Endothelial cell of umbilical vein (primary cell): ENCODE results near the gene CHD9. TPM values are rescaled to one million over a fixed set of nuclear protein-coding genes. Genes with fewer than 3 reads are reported as not detected.

ENCODE experiments used
- BruUV-seq: library from RNA; stranded (reverse); fragments of 400-500 nt; replicated peaks from 2 replicates; lab custom pipeline; 2021; lab: Mats Ljungman, UMichigan
- CTCF ChIA-PET: fragments of 300-600, 350-600 bp; sonication (Branson Sonifier 250); formaldehyde crosslinking; loops from one replicate; lab custom pipeline; 2021; ENCODE audit warnings: antibody characterized with exemption, inconsistent platforms; lab: Charles Lee
- POLR2A ChIA-PET: fragments of 300-600, 350-600 bp; sonication (Branson Sonifier 250); formaldehyde crosslinking; loops from one replicate; lab custom pipeline; 2021; ENCODE audit warnings: antibody characterized with exemption, inconsistent platforms; lab: Charles Lee
- DNase-seq: peaks from one replicate; pipeline ENCODE4 v3.0.0-alpha.2; 2011; ENCODE audit warnings: low read depth, low spot score
- FAIRE-seq: peaks from 2 replicates; lab custom pipeline; 2011; peaks lifted over from hg19 to GRCh38; lab: Jason Lieb, UNC
- H2AFZ ChIP-seq: 2 replicates; pipeline ENCODE4 v1.6.0; 2012; ENCODE audit warnings: low read depth, low read length, control low read depth, inconsistent platforms
- H3K27ac ChIP-seq: 2 replicates; pipeline ENCODE4 v1.5.1; 2011; ENCODE audit warnings: low read depth, mild to moderate bottlenecking, control low read depth, low read length, moderate library complexity; ENCODE audit not compliant: insufficient read depth
- H3K27me3 ChIP-seq, 2 experiments: 2 replicates each; pipeline versions ENCODE4 v1.6.0 to v1.6.1; 2011; ENCODE audit warnings: low read length in 2 of 2, mixed read lengths in 1 of 2; ENCODE audit not compliant: control insufficient read depth in 2 of 2, insufficient read depth in 2 of 2
- H3K36me3 ChIP-seq, 2 experiments: 2 replicates in 1 of 2; 3 replicates in 1 of 2; pipeline ENCODE4 v1.5.1; 2011; ENCODE audit warnings: low read length in 2 of 2, mild to moderate bottlenecking in 1 of 2, moderate library complexity in 1 of 2; ENCODE audit not compliant: control insufficient read depth in 2 of 2, insufficient read depth in 2 of 2; ENCODE audit errors: extremely low read depth in 1 of 2
- H3K4me1 ChIP-seq: 3 replicates; pipeline ENCODE4 v1.5.1; 2011; ENCODE audit warnings: mild to moderate bottlenecking, low read length; ENCODE audit not compliant: control insufficient read depth, insufficient read depth; ENCODE audit errors: extremely low read depth
- H3K4me2 ChIP-seq: 2 replicates; pipeline ENCODE4 v1.6.1; 2011; ENCODE audit warnings: low read length, control low read depth, mixed read lengths; ENCODE audit not compliant: insufficient read depth
- H3K4me3 ChIP-seq, 3 experiments: fragments of 200-600 bp in 1 of 3; sonication (generic), shearing (Covaris generic) in 1 of 3; replicated peaks in 1 of 3; 2 replicates each; pipeline ENCODE4 v1.5.1; 2011 to 2016; ENCODE audit warnings: control low read depth in 3 of 3, low read length in 3 of 3, mild to moderate bottlenecking in 2 of 3, inconsistent platforms in 1 of 3, low read depth in 1 of 3, moderate library complexity in 1 of 3; ENCODE audit not compliant: insufficient read depth in 1 of 3
- H3K79me2 ChIP-seq: 2 replicates; pipeline ENCODE4 v1.6.0; 2012; ENCODE audit warnings: low read length, inconsistent platforms; ENCODE audit not compliant: control insufficient read depth, insufficient read depth
- H3K9ac ChIP-seq: replicated peaks from 2 replicates; pipeline ENCODE3; 2011; ENCODE audit warnings: low read length, control low read depth; ENCODE audit not compliant: insufficient read depth; ENCODE audit errors: extremely low read depth
- H3K9me1 ChIP-seq: replicated peaks from 3 replicates; pipeline ENCODE4 v1.6.0; 2011; ENCODE audit warnings: mild to moderate bottlenecking, low read length; ENCODE audit not compliant: control insufficient read depth, insufficient read depth; ENCODE audit errors: extremely low read depth
- H3K9me3 ChIP-seq: replicated peaks from 2 replicates; pipeline ENCODE4 v1.5.1; 2012; ENCODE audit warnings: low read length, inconsistent platforms; ENCODE audit not compliant: control insufficient read depth, insufficient read depth
- H4K20me1 ChIP-seq: replicated peaks from 2 replicates; pipeline ENCODE3; 2011; ENCODE audit warnings: mild to moderate bottlenecking, low read length; ENCODE audit not compliant: control insufficient read depth, insufficient read depth; ENCODE audit errors: extremely low read depth
- CTCF ChIP-seq, 2 donors: IDR thresholded peaks; 1 replicate in 1 of 2; 2 replicates in 1 of 2; pipeline ENCODE4 v1.5.1; 2011; ENCODE audit warnings: low read length in 2 of 2, mild to moderate bottlenecking in 2 of 2, moderate library complexity in 2 of 2, control low read depth in 1 of 2, inconsistent platforms in 1 of 2, low read depth in 1 of 2; ENCODE audit not compliant: insufficient read depth in 1 of 2; ENCODE audit errors: extremely low read depth in 1 of 2
- EZH2 ChIP-seq: IDR thresholded peaks from 2 replicates; pipeline ENCODE4 v1.6.1; 2012; ENCODE audit warnings: borderline replicate concordance, low read depth, mild to moderate bottlenecking, moderate library complexity, low read length, inconsistent platforms; ENCODE audit not compliant: severe bottlenecking
- FOS ChIP-seq: IDR thresholded peaks from 2 replicates; pipeline ENCODE4 v1.6.1; 2011; ENCODE audit warnings: mild to moderate bottlenecking, low read length, moderate library complexity, borderline replicate concordance; ENCODE audit not compliant: insufficient read depth
- GATA2 ChIP-seq: IDR thresholded peaks from 2 replicates; pipeline ENCODE4 v1.7.0; 2011; ENCODE audit warnings: low read depth, mild to moderate bottlenecking, moderate library complexity, mixed read lengths, low read length; ENCODE audit not compliant: insufficient read length, insufficient read depth
- JUN ChIP-seq: IDR thresholded peaks from 2 replicates; pipeline ENCODE4 v1.6.1; 2011; ENCODE audit warnings: borderline replicate concordance, low read depth; ENCODE audit not compliant: insufficient read length, insufficient read depth
- MAX ChIP-seq: IDR thresholded peaks from 2 replicates; pipeline ENCODE4 v1.6.1; 2011; ENCODE audit not compliant: insufficient read depth, insufficient read length
- MYC ChIP-seq: IDR thresholded peaks from one replicate; pipeline ENCODE4 v1.6.1; 2011; ENCODE audit warnings: mild to moderate bottlenecking, low read depth, low read length
- POLR2A ChIP-seq: IDR thresholded peaks from 2 replicates; pipeline ENCODE4 v1.6.1; 2012; ENCODE audit warnings: low read depth, mild to moderate bottlenecking, control low read depth, low read length
- POLR2AphosphoS5 ChIP-seq: IDR thresholded peaks from 2 replicates; pipeline ENCODE4 v1.6.1; 2012; ENCODE audit warnings: low read depth, mild to moderate bottlenecking, control low read depth, low read length, moderate library complexity; ENCODE audit not compliant: insufficient read depth
- dilution Hi-C: fragments of 300-500 bp; cut with MboI; formaldehyde crosslinking; loops from one replicate; pipeline ENCODE4 v1.15.0; 2019; ENCODE audit warnings: low sequenced_read_pairs; ENCODE audit not compliant: extremely low pct_ligation_motif_present
- intact Hi-C: fragments of 100-400 bp; cut with micrococcal nuclease; formaldehyde crosslinking; loops from one replicate; pipeline ENCODE4 v1.10.0; 2022
- polyA plus RNA-seq, 4 experiments: library from polyadenylated mRNA; depleted of rRNA in 3 of 4; stranded (reverse) in 3 of 4; unstranded in 1 of 4; fragments of >200 nt; gene quantifications; 2 replicates each; pipeline versions ENCODE4 v1.2.1 to v1.2.3, GENCODE V29; 2011 to 2012; ENCODE audit warnings: missing spikeins in 1 of 4
- total RNA-seq: library from RNA; stranded (reverse); gene quantifications from 2 replicates; pipeline ENCODE4 v1.2.3, GENCODE V29; 2021

CHD9 gene
- total and polyA plus RNA-seq, 2 donors (not counting 3 experiments of a cell fraction or from before 2014, with no cell fraction given): 9.9 to 59.2 TPM

- no peaks in the 10 kb centered on the region for H3K36me3 ChIP-seq
- TF ChIP-seq MAX: no peak
- TF ChIP-seq GATA2: no peak
- TF ChIP-seq POLR2AphosphoS5: no peak
- TF ChIP-seq FOS: no peak
- TF ChIP-seq MYC: no peak
- no peak for TF ChIP-seq POLR2A
- TF ChIP-seq CTCF (IDR thresholded peaks at IDR 0.05; ENCODE audit: extremely low read depth in 1 of 2, insufficient read depth in 1 of 2, low read depth in 1 of 2, low read length in 2 of 2): no peak
- no peak for TF ChIP-seq EZH2
- TF ChIP-seq JUN: no peak
- H3K27me3 ChIP-seq: no peaks in the 10 kb centered on the region
- H3K9ac ChIP-seq: no peak overlapping the region
- no peaks in the 10 kb centered on the region for H3K9me1 ChIP-seq
- H3K9me3 ChIP-seq: no peaks in the 10 kb centered on the region
- no peak overlapping the region for H2AFZ ChIP-seq
- no peak for FAIRE-seq
- H3K79me2 ChIP-seq: no peaks in the 10 kb centered on the region
- dilution Hi-C loops (no loop called here), intact Hi-C loops (no loop called here)
- no peaks in the 10 kb centered on the region for H3K4me1 ChIP-seq
- ChIA-PET POLR2A (no interaction called here), CTCF (no interaction called here)
- H4K20me1 ChIP-seq: no peaks in the 10 kb centered on the region
- H3K4me3 ChIP-seq: no peak overlapping the region
- BruUV-seq: no TSS peak
- no peak for DNase-seq
- no peak overlapping the region for H3K27ac ChIP-seq
- H3K4me2 ChIP-seq: no peak overlapping the region
Measured at GRCh38 chr16:53334581-53334980, 279.8 kb downstream of the CHD9 start.
